ENCODE data around the gene THADA.

THADA gene

DNA sequence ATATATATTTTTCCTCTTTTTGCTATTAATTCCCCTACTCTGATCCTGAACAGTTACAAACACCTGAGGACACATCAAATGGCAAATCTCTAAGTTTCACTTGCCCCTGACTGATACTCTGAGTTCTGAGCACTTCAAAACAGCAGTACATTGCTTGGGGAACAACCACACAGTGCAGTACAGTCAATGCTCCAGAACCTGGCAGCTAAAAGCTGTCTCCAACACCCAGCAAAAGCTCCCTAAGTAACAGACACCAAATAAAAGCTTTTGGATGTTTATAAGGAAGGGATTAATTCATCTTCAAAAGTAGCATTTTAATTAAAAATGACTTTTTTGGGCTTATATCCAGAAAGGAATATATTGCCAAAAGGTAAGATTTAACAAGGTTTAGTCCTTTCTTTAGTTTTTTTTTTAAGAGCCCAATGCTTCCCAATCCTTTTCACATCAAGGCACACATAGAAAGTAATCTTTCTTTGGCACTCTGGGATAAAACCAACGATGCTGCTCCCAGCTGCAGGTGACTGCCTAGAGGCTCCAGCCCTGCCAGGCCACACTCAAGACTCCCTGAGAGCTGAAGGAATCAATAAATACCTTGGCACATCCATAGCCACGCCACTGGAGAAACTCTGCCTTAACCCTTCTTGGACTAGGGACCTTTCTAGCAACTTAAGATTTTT, 204.5 kb downstream of the THADA start:
- ATAC-seq (ENCODE audit: insufficient read depth, low read depth) = no peak
- H3K4me3 ChIP-seq (ENCODE audit: low read depth in 1 of 2, low read length in 2 of 2) = no peak overlapping the region
- no peak overlapping the region for H3K4me2 ChIP-seq (ENCODE audit: insufficient read depth, low read length)

DNA sequence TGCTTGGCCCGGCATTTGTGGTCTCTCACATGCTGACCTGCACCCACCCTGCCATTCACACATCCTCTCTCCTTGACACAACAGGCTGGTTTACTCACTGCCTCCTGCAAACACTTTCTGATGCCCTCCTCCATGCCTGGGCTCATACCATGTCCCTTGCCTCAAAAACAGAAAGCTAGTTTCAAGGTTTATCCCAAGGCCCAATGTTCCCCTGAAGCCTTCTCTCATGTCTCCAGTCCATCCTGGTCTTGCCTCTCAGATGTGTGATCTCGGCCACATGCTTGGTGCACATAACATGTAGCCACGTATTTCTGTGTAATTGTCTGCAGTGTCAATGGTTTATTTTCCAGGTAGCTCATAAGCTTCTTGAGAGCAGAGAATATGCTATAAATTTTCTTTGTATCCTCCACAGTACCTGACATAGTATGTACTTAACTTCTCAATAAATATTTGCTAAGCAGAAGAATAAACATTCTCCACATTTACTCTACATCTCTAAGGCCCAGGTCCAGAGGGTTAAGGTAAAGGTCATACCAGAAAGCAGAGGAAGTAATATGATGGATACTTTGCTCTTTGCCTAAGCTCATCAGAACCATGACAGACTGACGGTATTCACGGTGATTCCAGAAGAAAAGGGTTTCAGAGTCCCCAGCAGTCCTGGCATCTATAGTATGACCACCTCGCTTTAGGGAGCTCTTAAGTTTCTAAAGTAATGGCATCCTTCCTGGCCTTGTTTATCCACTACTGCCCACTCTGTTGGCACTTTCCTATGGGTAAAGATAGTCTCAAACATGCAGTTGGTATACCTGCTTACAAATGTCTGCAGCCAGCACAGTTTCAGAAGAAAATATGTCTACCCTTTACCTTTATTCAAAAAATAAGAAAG, 206.0 kb downstream of the THADA start:
- no peak overlapping the region for H2AFZ ChIP-seq (ENCODE audit: low read depth, low read length)
- H3K27me3 ChIP-seq (ENCODE audit: insufficient read depth, low read length, poor library complexity) = no peaks in the 10 kb centered on the region
- no peak overlapping the region for H3K9ac ChIP-seq (ENCODE audit: low read depth, low read length)
- no peak overlapping the region for H3K27ac ChIP-seq (ENCODE audit: low read length)
- no peak for TF ChIP-seq EZH2 (IDR thresholded peaks at IDR 0.05; ENCODE audit: borderline replicate concordance, low read depth, low read length, severe bottlenecking)
- TF ChIP-seq, protein P1, sequence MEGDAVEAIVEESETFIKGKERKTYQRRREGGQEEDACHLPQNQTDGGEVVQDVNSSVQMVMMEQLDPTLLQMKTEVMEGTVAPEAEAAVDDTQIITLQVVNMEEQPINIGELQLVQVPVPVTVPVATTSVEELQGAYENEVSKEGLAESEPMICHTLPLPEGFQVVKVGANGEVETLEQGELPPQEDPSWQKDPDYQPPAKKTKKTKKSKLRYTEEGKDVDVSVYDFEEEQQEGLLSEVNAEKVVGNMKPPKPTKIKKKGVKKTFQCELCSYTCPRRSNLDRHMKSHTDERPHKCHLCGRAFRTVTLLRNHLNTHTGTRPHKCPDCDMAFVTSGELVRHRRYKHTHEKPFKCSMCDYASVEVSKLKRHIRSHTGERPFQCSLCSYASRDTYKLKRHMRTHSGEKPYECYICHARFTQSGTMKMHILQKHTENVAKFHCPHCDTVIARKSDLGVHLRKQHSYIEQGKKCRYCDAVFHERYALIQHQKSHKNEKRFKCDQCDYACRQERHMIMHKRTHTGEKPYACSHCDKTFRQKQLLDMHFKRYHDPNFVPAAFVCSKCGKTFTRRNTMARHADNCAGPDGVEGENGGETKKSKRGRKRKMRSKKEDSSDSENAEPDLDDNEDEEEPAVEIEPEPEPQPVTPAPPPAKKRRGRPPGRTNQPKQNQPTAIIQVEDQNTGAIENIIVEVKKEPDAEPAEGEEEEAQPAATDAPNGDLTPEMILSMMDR (IDR thresholded peaks at IDR 0.05; ENCODE audit: borderline replicate concordance, extremely low read depth, low read length, poor library complexity, severe bottlenecking) = no peak
- no peaks in the 10 kb centered on the region for H3K79me2 ChIP-seq (ENCODE audit: insufficient read depth, low read length)
- H3K4me1 ChIP-seq (ENCODE audit: insufficient read depth, low read length) = no peaks in the 10 kb centered on the region
- H4K20me1 ChIP-seq (ENCODE audit: insufficient read depth, low read length) = no peaks in the 10 kb centered on the region
- no peaks in the 10 kb centered on the region; the same call in 1 of the 2 replicates for H3K36me3 ChIP-seq (ENCODE audit: insufficient read depth, low read length)
- DNase-seq = no peak
- H3K9me3 ChIP-seq (ENCODE audit: insufficient read depth, low read length, severe bottlenecking) = no peaks in the 10 kb centered on the region
- no peak overlapping the region for H3K4me2 ChIP-seq (ENCODE audit: insufficient read depth, low read length)
- ATAC-seq (ENCODE audit: insufficient read depth, low read depth) = no peak
- no peak overlapping the region for H3K4me3 ChIP-seq (ENCODE audit: low read depth in 1 of 2, low read length in 2 of 2)

More for the DNA sequence above, 204.5 kb downstream of the THADA start:
- Histone ChIP-seq H3K4me1 (ENCODE audit: insufficient read depth, low read length) (no peaks in the 10 kb centered on the region), H3K36me3 (ENCODE audit: insufficient read depth, low read length) (peaks cover 13% of the 10 kb centered on the region), H4K20me1 (ENCODE audit: insufficient read depth, low read length) (no peaks in the 10 kb centered on the region), H3K79me2 (ENCODE audit: insufficient read depth, low read length) (no peaks in the 10 kb centered on the region), H2AFZ (ENCODE audit: low read depth, low read length) (no peak overlapping the region), H3K27ac (ENCODE audit: low read length) (no peak overlapping the region), H3K27me3 (ENCODE audit: insufficient read depth, low read length, poor library complexity) (no peaks in the 10 kb centered on the region), H3K9me3 (ENCODE audit: insufficient read depth, low read length, severe bottlenecking) (no peaks in the 10 kb centered on the region), H3K9ac (ENCODE audit: low read depth, low read length) (no peak overlapping the region)
- DNase-seq = no peak
- TF ChIP-seq, protein P1 (IDR thresholded peaks at IDR 0.05; ENCODE audit: borderline replicate concordance, extremely low read depth, low read length, poor library complexity, severe bottlenecking) = no peak
- no peak for TF ChIP-seq EZH2 (IDR thresholded peaks at IDR 0.05; ENCODE audit: borderline replicate concordance, low read depth, low read length, severe bottlenecking)

DNA sequence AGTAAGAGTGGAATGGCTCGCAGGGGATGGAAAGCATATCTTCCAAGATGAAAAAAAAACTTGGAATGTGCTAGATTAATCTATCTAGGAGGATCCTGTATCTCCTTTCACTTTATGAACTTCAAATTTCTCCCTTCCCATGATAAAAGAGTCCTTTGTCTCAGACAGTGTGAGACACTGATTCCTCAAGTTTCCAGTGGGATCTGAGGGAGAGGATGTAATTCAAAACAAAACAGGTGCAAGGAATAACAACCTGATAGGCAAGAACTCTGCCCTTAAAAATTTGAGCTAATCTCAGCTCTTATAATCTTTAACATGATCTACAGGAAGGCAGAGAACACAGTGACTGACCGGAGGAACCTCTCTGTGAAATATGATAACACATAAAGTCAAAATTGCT, 207.5 kb downstream of the THADA start:
- Histone ChIP-seq H3K79me2 (ENCODE audit: insufficient read depth, low read length) (no peaks in the 10 kb centered on the region), H3K27ac (ENCODE audit: low read length) (no peak overlapping the region), H3K4me1 (ENCODE audit: insufficient read depth, low read length) (no peaks in the 10 kb centered on the region), H3K9ac (ENCODE audit: low read depth, low read length) (no peak overlapping the region), H2AFZ (ENCODE audit: low read depth, low read length) (no peak overlapping the region), H3K36me3 (ENCODE audit: insufficient read depth, low read length) (no peaks in the 10 kb centered on the region; the same call in 1 of the 2 replicates), H3K4me2 (ENCODE audit: insufficient read depth, low read length) (no peak overlapping the region), H3K9me3 (ENCODE audit: insufficient read depth, low read length, severe bottlenecking) (no peaks in the 10 kb centered on the region), H3K27me3 (ENCODE audit: insufficient read depth, low read length, poor library complexity) (no peaks in the 10 kb centered on the region), H4K20me1 (ENCODE audit: insufficient read depth, low read length) (no peaks in the 10 kb centered on the region), H3K4me3 (ENCODE audit: low read depth in 1 of 2, low read length in 2 of 2) (no peak overlapping the region)
- DNase-seq (no peak), ATAC-seq (ENCODE audit: insufficient read depth, low read depth) (no peak)
- TF ChIP-seq, protein P1 (IDR thresholded peaks at IDR 0.05; ENCODE audit: borderline replicate concordance, extremely low read depth, low read length, poor library complexity, severe bottlenecking) = no peak
- TF ChIP-seq EZH2 (IDR thresholded peaks at IDR 0.05; ENCODE audit: borderline replicate concordance, low read depth, low read length, severe bottlenecking) = no peak
